GM21529 (cell line): ENCODE measurements around the gene C2CD4A.
A peak's percentile ranks its signal among the peaks of the same experiment; 100 is the strongest.
"Not testable (repeated sequence)": the region's sequence is repeated elsewhere in the genome, so short reads cannot be mapped to it uniquely, and the experiment has no call there.

Experiments
- ATAC-seq: cut with Tn5 transposase; IDR thresholded peaks from one replicate; pipeline ENCODE4 v1.9.1; 2021; ENCODE audit not compliant: unreplicated experiment

Gene C2CD4A, protein sequence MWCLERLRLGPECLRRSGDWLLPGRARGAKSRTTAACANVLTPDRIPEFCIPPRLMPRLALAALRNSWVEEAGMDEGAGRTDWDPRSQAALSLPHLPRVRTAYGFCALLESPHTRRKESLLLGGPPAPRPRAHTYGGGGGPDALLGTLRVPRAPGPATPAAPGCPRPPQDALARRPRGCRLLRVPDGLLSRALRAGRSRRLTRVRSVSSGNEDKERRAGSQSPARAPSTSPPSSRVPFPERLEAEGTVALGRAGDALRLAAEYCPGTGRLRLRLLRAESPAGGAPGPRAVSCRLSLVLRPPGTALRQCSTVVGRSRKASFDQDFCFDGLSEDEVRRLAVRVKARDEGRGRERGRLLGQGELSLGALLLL

DNA sequence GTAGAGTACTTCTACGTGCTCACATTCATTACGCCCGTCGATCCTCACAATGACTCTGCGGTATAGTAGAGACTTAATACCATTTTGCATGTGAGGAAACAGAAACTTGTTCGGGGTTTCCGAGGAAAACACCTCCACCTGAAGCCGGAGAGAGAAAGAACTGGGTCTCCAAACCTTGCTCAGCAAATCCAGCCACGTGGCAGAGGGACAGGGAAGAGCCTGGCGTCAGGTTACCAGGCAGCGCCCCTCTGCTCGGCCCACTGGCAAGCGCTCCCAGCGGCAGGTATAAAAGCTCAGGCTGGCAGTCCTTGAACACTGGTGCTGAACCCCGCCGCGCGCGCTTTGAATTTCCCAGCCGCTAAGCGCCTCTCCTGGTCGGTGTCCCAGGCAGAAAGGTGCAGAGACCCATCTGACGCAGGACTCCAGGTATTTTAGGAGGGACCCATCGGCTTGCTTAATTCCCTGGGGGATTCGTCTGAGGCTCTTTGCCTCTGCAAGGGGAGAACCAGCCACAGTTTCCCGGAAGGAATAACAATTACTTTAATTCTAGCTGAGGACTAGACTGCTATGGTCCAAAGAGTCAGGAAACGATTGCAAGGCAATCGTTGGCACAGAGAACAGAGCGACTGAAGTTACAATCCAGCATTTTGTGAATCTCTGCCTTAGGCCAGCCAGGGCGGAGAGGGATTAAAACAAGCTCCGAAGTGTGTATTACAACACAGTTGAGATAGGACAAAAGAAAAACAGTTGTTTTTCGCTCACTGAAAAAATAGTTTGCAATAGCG is at the start of gene C2CD4A:
Gene C2CD4A (plus strand): TSS at position 315 of the 785 bp plus-strand sequence. CDS start 637 bp downstream, outside the sequence.
- peak; percentile 34 for ATAC-seq

DNA sequence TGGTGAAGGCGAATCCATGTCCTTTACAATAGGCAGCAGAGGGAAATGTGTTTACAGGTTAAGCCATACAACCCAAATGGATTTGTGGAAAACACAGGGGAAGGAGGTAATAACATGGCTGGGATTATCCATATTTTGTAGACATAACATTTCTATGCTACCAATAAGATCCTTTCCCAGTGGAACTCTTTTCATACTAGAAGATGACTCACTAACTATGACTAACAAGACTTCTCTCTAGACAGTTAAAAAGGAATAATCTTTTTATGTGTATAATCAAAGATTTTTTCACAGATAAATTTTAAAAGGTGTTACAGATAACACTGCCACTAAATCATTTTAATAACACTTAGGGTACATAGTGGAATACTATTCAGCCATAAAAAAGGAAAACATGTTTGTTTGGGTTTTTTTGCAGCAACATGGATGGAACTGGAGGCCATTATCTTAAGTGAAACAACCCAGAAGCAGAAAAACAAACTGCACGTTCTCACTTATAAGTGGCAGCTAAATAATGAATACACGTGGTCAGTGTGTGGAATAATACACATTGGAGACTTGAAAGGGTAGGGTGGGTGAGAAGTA is 46.1 kb upstream of the C2CD4A start:
- ATAC-seq = no peak

DNA sequence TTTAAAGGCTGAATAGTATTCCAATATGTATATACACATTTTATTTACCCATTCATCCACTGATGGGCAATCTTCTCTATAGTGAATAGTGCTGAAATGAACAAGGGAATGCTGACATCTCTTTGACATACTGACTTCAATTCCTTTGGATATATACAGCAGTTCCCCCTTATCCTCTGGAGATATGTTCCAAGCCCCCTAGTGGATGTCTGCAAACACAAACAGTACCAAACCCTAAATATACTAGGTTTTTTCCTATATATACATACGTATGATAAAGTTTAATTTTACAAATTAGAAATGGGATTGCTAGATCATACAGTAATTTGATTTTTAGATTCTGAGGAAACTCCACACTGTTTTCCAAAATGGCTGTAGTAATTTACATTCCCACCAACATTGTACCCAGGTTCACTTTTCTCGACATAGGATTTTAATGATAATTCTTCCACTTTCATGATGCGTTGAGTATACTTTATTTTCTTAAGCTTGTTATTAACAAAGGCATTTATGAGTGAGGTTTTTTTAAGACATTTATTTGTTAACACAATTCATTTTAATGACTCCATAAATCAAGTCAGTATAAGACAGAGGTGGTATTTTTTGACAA is 44.7 kb upstream of the C2CD4A start:
- no peak for ATAC-seq

DNA sequence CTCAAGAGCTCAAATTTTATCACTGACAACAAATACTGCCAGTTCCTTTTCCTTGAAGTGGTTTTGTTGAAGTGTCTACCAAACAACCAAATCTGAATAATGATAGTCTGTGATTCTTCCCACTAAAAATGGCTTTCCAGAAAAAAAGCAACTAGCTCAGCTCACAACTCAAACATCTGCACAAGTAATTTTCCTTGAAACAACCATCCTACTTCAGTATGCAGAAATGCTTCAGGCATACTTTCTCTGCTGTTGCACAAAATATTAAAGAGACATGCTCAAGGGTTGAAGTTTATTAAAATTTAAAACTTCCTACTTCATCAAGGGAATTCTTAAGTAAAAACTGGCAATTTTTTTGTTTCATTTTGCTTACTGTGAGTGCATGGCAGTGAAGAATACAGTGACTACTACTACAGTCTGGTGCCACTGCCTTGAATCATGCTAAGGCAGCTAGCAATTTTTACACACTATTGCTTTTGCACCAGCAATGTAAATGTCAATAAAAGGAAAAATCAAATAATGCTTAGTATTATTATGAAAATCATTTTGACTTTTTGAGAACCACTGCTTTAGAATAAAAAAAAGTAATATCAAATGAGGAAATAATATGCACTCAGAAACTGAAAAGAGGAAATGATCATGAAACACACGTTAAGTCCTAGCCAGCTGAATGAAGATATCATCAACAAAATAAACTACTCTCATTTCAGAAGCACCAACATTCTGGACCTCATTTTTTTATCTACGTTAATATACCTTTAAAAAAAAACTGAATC is 40.1 kb upstream of the C2CD4A start:
- peak; percentile 76 for ATAC-seq

DNA sequence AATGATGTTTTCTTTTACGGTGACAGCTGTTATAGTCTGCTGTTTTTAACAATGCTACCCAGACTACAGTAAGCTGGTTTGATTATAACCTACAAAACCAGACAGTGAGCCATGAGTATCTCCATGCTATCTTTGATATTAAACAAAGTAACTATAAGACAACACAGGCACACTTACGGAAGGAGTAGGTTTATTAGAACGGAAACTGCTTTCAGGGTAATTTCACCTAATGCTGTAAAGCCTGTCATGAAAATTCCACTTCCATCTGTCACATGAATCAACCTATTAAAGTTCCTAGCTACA is 39.6 kb upstream of the C2CD4A start:
- no peak for ATAC-seq

DNA sequence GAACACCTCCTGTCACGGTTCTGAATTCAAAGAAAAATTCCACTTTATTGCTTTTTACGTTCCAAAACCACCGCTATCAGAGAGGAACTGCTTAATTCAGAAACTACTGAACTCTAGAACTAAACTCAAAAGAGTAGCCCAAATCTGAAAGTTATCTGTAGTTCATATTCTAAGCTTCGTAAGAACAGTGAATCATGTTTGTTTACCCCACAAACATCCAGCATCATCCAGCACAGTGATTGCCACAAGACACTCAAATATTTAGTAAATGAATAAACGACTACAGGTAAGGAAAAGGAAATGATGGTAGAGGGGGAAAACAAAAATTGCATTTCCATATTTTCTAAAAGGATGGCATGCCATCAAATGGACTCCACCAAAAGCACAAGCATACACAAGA is 38.9 kb upstream of the C2CD4A start:
- no peak for ATAC-seq

DNA sequence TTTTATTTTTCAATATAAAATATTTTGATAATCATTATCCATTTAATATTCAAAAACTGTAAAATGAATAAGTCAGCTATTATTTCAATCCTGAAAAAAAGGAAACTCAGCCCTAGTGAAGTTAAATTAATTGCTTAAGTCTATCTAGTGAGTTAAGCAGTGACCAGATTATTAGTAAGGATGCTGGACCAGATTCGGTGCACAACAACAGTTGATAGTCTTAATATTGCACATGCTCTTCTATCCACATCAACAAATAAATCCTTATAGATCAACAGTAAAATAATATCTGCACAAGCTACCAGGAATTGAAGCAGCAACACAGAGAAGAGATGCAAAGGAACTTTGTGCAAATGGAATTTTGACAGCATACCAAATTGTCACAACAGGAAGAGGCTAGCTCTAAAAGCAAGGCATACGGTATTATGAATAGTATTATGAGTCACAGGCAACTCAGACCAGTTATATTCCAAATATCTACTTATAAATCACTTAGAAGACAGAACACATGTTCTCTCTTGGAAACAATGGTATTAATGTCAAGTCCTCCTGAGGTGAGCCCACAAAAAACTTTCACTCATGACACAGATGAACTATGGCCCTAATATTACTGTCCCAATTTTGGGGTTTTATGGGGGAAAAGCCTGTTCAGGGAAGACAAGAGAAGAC is 31.4 kb upstream of the C2CD4A start:
- ATAC-seq = no peak

DNA sequence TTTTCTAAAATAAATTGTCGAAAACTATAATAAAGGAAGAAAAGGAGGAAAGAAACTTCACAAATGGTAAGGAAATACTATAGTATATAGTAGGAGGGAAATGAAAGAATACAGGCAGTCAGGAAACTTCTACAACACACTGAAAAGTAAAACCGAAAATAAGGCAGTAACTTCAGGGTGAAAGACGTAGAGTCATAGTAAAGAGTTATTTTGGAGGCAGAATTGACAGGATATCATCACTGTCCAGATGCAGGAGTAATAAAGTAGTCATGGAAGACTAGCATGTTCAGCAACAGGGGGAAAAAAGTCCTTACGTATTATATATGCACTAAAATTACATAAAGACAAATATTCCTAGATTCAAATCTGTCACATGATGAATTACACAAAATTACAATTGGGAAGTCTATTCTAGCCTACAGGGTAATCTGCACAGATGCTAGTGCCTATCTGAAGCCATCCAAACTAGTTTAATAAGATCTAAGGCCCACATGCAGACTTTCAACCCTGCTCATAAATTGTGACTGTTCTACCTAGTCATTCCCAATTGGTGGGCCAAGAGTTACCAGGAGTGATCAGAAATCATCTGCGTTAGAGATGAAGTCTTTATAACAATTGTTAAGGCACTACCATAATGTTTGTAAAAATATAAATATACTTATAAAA is 20.6 kb upstream of the C2CD4A start:
- peak; percentile 87 for ATAC-seq

DNA sequence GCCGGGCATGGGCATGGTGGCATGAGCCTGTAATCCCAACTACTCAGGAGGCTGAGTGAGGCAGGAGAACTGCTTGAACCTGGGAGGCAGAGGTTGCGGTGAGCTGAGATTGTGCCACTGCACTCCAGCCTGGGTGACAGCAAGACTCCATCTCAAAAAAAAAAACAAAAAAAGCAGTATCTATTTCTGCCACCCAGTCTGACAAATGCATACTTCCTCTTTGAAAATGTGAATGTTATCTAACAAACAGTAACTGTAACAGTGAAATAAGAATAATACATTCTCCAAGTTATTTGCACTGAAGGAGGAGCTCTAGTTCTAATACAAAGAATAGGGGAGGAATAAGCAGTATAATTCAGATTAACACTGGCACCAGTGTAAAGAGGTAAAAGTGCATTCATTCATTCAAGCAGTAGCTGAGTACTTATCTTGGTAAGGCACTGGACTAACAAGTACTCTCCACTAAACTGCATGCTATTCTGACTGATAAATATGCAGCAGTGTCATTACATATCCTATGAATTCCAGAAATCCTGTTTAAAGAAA is 19.4 kb upstream of the C2CD4A start:
- no peak for ATAC-seq

DNA sequence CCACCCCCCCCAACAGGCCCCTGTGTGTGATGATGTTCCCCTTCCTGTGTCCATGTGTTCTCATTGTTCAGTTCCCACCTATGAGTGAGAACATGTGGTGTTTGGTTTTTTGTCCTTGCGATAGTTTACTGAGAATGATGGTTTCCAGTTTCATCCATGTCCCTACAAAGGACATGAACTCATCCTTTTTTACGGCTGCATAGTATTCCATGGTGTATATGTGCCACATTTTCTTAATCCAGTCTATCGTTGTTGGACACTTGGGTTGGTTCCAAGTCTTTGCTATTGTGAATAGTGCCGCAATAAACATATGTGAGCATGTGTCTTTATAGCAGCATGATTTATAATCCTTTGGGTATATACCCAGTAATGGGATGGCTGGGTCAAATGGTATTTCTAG is 18.5 kb upstream of the C2CD4A start:
- ATAC-seq = not testable (repeated sequence)

DNA sequence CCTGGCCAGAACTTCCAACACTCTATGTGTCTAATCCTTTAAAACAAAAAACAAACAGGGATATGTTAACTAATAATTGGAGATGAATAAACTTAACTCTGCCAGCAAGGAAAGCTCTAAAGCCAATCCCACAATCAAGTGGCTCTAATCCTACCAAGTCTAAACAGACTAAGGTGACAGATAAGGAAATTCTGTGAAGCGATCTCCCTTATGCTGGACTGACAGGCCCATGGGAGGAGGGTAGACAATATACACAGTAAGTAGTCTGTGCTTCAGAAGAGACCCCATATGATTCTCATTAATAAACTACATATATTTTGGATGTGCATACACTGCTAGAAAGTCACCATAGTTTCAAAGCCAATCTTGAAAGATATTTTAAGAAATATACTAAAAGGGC is 16.7 kb upstream of the C2CD4A start:
- ATAC-seq = no peak

DNA sequence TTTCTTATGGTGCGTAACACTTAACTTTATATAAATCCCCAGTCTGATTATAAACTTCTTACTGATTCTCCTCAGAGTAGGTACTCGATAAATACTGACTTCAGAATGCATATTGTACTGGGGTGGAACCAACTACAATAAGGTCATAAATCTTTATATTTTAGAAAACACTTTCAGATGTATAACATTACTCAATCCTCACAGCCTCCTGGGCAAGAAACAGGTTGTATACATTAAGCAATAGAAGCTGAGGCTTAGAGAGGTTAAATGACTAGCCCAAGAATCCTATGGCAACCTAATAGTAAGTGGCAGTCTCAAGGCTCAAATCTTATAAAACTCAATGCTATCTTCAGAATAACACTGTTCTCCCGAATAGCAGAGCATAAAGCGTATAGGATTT is 15.6 kb upstream of the C2CD4A start:
- ATAC-seq = no peak

DNA sequence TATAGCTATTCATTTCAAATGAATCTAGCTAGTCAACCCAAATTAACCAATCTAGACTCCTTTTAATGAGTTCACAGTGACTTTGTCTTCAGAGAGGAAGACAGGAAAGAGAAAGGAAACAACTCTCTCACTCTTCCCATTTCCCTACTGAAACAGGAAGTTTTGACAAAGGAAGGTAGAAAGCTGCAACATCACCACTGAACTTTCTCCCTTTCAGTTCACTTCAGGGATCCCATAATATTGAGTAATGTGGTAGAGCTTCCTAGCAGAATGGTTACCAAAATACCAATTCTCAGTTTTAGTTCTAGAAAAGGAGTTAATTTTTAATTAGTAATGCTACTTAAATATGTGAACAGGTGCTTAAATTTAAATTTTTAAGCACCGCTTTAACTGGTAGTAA is 14.1 kb upstream of the C2CD4A start:
- no peak for ATAC-seq

DNA sequence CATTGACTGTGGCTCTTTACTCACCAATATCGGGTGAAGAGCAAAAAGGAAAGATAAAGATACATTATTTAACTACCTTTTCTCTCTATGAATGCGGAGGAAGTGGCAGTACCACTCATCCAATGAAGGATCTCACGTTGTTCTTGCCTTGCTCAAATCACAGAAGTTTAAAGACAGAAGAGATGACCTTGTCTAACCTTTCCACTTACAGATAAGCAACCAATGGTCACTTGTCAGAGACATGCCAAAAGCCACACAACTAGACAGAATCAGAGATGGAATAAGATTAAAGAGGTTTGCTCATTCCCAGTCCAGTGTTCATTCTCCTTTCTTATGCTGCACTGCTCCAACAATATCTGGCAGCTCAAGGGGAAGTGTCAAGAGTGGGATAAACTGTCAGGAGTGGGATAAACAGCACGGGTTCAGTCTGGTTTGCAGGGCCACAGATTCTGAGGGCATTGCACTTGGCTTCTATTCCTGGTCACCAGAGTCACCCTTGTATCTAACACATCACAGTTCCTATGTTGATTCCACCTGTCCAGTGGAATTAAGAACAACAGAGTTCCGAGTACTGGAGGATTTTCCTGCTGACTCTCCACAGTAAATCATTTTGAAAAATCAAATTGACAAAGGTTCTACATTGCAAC is 13.2 kb upstream of the C2CD4A start:
- no peak for ATAC-seq

DNA sequence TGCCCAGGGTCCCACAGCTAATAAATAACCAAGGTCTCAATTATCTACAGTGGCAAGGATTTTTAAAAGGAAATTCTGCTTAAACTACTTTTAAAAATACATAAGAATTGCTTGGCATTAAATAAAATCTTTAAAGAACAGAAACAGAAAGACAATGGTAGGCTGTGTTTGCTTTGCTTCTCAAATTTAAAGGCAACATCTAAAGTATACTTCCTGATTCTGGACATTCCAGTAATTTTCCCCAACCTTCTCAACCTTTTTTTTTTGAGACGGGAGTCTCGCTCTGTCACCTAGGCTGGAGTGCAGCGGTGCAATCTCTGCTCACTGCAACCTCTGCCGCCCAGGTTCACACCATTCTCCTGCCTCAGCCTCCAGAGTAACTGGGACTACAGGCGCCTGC is 11.8 kb upstream of the C2CD4A start:
- no peak for ATAC-seq

DNA sequence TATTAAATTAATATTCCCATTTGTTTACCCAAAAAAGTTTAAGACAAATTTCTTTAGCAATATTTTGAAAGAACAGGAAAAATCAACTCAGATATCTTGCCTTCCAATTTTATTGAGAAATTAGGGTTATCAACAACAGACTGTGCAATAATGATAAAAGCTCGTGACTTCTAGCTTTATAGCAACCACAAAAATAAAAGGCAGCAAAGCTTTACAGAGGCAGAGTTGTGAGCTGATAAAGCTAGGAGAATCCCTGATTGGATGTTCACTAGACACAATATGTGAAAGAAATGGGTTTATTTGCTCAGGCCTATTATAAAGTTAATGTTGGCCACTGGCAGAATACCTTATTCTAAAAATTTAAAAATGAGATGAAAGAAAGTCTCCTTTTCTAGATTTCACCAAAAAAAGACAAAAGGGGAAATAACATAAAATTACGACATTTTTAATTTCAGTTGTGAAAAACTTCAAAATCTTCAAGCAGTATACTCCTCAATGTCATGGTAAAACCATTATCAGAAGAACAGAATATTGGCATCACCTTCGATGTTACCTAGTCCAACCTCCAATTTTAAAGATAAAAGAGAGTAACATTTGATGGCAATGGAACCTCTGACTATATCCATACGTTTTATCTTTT is 9.3 kb upstream of the C2CD4A start:
- no peak for ATAC-seq

DNA sequence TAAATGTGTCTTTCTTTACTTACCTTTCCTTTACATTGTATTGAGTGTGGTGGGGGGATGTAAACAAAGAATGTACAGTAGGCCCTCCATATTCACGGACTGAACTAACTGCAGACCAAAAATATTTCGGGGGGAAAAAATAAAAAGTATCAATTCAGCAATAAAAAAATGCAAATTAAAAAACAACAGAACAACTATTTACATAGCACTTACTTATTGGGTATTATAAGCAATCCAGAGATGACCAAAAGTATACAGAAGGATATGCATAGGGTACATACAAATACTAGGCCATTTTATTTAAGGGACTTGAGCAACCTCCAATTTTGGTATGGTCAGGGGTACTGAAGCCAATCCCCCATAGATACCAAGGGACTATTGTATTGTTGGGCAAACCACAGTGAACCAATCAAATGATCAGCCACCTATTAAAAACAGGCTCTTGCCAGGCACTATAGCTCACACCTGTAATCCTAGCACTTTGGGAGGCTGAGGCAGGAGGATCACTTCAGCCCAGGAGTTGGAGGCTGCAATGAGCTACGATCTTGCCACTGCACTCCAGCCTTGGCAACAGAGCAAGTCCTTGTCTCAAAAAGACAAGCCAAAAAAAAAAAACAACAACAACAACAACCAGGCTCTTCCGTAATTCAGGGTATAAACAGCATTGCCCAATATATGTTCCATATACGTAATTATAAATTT is 8.3 kb upstream of the C2CD4A start:
- ATAC-seq = no peak
